Limb (tissue), 2 donors: ENCODE results near the gene GPX1.
"Not testable (repeated sequence)": the region's sequence is repeated elsewhere in the genome, so short reads cannot be mapped to it uniquely, and the experiment has no call there.

Experiments used
- DNase-seq, 2 donors: peaks; one replicate each; pipeline ENCODE4 v3.0.0-alpha.2; 2016; ENCODE audit errors: extremely low spot score in 2 of 2

GPX1 gene

GRCh38 chr3:49358217-49358883 lies at the start of gene GPX1:
Gene GPX1 (minus strand): TSS chr3:49358353. CDS start chr3:49358278, 75 bp downstream.
- DNase-seq = peak; percentile 94

GRCh38 chr3:49406571-49407565 lies 48.7 kb upstream of the GPX1 start:
- no peak for DNase-seq

- DNase-seq = not testable (repeated sequence)
These were observed 47.4 kb upstream of the GPX1 start for GRCh38 chr3:49405570-49405969.

GRCh38 chr3:49403891-49404290 lies 45.7 kb upstream of the GPX1 start:
- no peak for DNase-seq

GRCh38 chr3:49401766-49402165 lies 43.6 kb upstream of the GPX1 start:
- DNase-seq = no peak

GRCh38 chr3:49399461-49399860 lies 41.3 kb upstream of the GPX1 start:
- DNase-seq = no peak

GRCh38 chr3:49397470-49397869 lies 39.3 kb upstream of the GPX1 start:
- DNase-seq = peak in 1 of 2 donors; percentile 18

- not testable (repeated sequence) for DNase-seq
These were observed 33.2 kb upstream of the GPX1 start for GRCh38 chr3:49391310-49391709.

GRCh38 chr3:49389297-49389696 lies 31.1 kb upstream of the GPX1 start:
- no peak for DNase-seq

GRCh38 chr3:49388289-49388820 lies 30.2 kb upstream of the GPX1 start:
- DNase-seq = no peak

- DNase-seq = no peak
These were observed 29.6 kb upstream of the GPX1 start for GRCh38 chr3:49387721-49388120.

- no peak for DNase-seq
These were observed 28.1 kb upstream of the GPX1 start for GRCh38 chr3:49386056-49386756.

- DNase-seq = no peak
These were observed 27.5 kb upstream of the GPX1 start for GRCh38 chr3:49385617-49386016.

- no peak for DNase-seq
These were observed 25.2 kb upstream of the GPX1 start for GRCh38 chr3:49383387-49383786.

GRCh38 chr3:49378249-49378895 lies 20.2 kb upstream of the GPX1 start:
- no peak for DNase-seq

- no peak for DNase-seq
These were observed 19.3 kb upstream of the GPX1 start for GRCh38 chr3:49377483-49377882.

GRCh38 chr3:49371946-49372345 lies 13.8 kb upstream of the GPX1 start:
- no peak for DNase-seq

GRCh38 chr3:49370585-49371290 lies 12.6 kb upstream of the GPX1 start:
- no peak for DNase-seq

GRCh38 chr3:49362561-49362960 lies 4.4 kb upstream of the GPX1 start:
- no peak for DNase-seq

GRCh38 chr3:49359623-49360022 lies 1.5 kb upstream of the GPX1 start:
- no peak for DNase-seq

GRCh38 chr3:49358884-49359225 lies 702 bp upstream of the GPX1 start:
- no peak for DNase-seq
